Breast epithelium (tissue), 3 donors: ENCODE measurements around the gene IL36B.
"Not testable (repeated sequence)": the region's sequence is repeated elsewhere in the genome, so short reads cannot be mapped to it uniquely, and the experiment has no call there.

ENCODE experiments used
- CTCF ChIP-seq, 3 donors: fragments of 450-650 bp; IDR thresholded peaks; one replicate each; pipeline ENCODE4 v1.5.1; 2016 to 2017; ENCODE audit warnings: antibody characterized with exemption in 3 of 3, mild to moderate bottlenecking in 3 of 3, moderate library complexity in 3 of 3
- POLR2A ChIP-seq: fragments of 450-650 bp; IDR thresholded peaks from one replicate; pipeline ENCODE4 v1.6.1; 2016; ENCODE audit warnings: antibody characterized with exemption, mild to moderate bottlenecking, moderate library complexity
- POLR2AphosphoS5 ChIP-seq, 3 donors: sonication (generic); formaldehyde crosslinking; IDR thresholded peaks; one replicate each; pipeline ENCODE4 v1.6.1; 2017; ENCODE audit warnings: antibody characterized with exemption in 3 of 3

GRCh38 chr2:113096306-113096705 is 43.6 kb upstream of the IL36B start:
- not testable (repeated sequence) for TF ChIP-seq POLR2AphosphoS5 (IDR thresholded peaks at IDR 0.05); CTCF (IDR thresholded peaks at IDR 0.05); POLR2A
